HG03175 (cell line): ENCODE results near the gene ANO3.

Source experiments
- ATAC-seq: cut with Tn5 transposase; IDR thresholded peaks from one replicate; pipeline ENCODE4 v1.9.1; 2021; ENCODE audit warnings: mild to moderate bottlenecking, moderate library complexity; ENCODE audit not compliant: unreplicated experiment

Gene ANO3

GRCh38 chr11:26483108-26483507, 151.2 kb downstream of the ANO3 start:
- ATAC-seq = no peak

GRCh38 chr11:26490546-26490945, 158.6 kb downstream of the ANO3 start:
- ATAC-seq = no peak

GRCh38 chr11:26493616-26494015, 161.7 kb downstream of the ANO3 start:
- no peak for ATAC-seq

- no peak for ATAC-seq
These were observed 175.3 kb downstream of the ANO3 start for GRCh38 chr11:26507229-26507628.

- ATAC-seq = no peak
These were observed 178.2 kb downstream of the ANO3 start for GRCh38 chr11:26510164-26510563.

GRCh38 chr11:26510756-26511155, 178.8 kb downstream of the ANO3 start:
- no peak for ATAC-seq

- ATAC-seq = no peak
These were observed 180.3 kb downstream of the ANO3 start for GRCh38 chr11:26512196-26512595.

- no peak for ATAC-seq
These were observed 187.5 kb downstream of the ANO3 start for GRCh38 chr11:26519469-26519868.

GRCh38 chr11:26522912-26523610, 191.1 kb downstream of the ANO3 start:
- ATAC-seq = no peak

GRCh38 chr11:26527685-26528084, 195.8 kb downstream of the ANO3 start:
- ATAC-seq = no peak

- ATAC-seq = no peak
These were observed 205.4 kb downstream of the ANO3 start for GRCh38 chr11:26537341-26537740.

GRCh38 chr11:26539517-26539916, 207.6 kb downstream of the ANO3 start:
- no peak for ATAC-seq

GRCh38 chr11:26541870-26542269, 209.9 kb downstream of the ANO3 start:
- ATAC-seq = no peak

- ATAC-seq = no peak
These were observed 217.2 kb downstream of the ANO3 start for GRCh38 chr11:26549176-26549575.

- no peak for ATAC-seq
These were observed 218.1 kb downstream of the ANO3 start for GRCh38 chr11:26550022-26550421.

- no peak for ATAC-seq
These were observed 219.4 kb downstream of the ANO3 start for GRCh38 chr11:26551186-26551801.

- ATAC-seq = no peak
These were observed 221.3 kb downstream of the ANO3 start for GRCh38 chr11:26553182-26553581.

GRCh38 chr11:26554455-26554854, 222.5 kb downstream of the ANO3 start:
- no peak for ATAC-seq

- ATAC-seq = no peak
These were observed 224.7 kb downstream of the ANO3 start for GRCh38 chr11:26556582-26556981.

GRCh38 chr11:26557666-26558065, 225.7 kb downstream of the ANO3 start:
- no peak for ATAC-seq

GRCh38 chr11:26558190-26558589, 226.3 kb downstream of the ANO3 start:
- no peak for ATAC-seq

- no peak for ATAC-seq
These were observed 237.7 kb downstream of the ANO3 start for GRCh38 chr11:26569646-26570045.
